HG02642 (cell line): ENCODE data around the gene ZCCHC7.
"Not testable (repeated sequence)": the region's sequence is repeated elsewhere in the genome, so short reads cannot be mapped to it uniquely, and the experiment has no call there.

Experiments
- ATAC-seq: cut with Tn5 transposase; IDR thresholded peaks from one replicate; pipeline ENCODE4 v1.9.1; 2021; ENCODE audit warnings: mild to moderate bottlenecking; ENCODE audit not compliant: unreplicated experiment, poor library complexity

ZCCHC7 gene

DNA sequence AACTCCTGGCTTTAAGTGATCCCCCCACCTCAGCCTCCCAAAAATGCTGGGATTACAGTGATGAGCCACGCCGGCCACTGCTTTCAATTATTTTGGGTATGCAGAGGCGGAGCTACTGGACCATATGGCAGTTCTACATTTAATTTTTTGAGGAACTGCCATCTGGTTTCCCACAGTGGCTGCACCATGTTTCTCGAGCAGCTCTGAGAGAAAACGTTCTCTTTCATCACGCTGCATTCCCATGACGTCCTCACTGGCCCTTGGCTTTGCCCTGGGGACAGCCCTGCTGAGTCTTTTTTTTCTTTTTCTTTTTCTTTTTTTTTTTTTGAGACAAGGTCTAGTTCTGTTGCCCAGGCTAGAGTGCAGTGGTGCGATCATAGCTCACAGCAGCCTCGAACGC lies 266.6 kb downstream of the ZCCHC7 start:
- ATAC-seq = no peak

GRCh38 chr9:37390759-37391158 lies 270.4 kb downstream of the ZCCHC7 start:
- peak; percentile 78 for ATAC-seq

GRCh38 chr9:37392272-37392671 lies 271.9 kb downstream of the ZCCHC7 start:
- no peak for ATAC-seq

- ATAC-seq = no peak
These were observed 274.9 kb downstream of the ZCCHC7 start for GRCh38 chr9:37395229-37395628.

- ATAC-seq = no peak
These were observed 275.3 kb downstream of the ZCCHC7 start for GRCh38 chr9:37395663-37396062.

- not testable (repeated sequence) for ATAC-seq
These were observed 277.6 kb downstream of the ZCCHC7 start for GRCh38 chr9:37397948-37398347.

DNA sequence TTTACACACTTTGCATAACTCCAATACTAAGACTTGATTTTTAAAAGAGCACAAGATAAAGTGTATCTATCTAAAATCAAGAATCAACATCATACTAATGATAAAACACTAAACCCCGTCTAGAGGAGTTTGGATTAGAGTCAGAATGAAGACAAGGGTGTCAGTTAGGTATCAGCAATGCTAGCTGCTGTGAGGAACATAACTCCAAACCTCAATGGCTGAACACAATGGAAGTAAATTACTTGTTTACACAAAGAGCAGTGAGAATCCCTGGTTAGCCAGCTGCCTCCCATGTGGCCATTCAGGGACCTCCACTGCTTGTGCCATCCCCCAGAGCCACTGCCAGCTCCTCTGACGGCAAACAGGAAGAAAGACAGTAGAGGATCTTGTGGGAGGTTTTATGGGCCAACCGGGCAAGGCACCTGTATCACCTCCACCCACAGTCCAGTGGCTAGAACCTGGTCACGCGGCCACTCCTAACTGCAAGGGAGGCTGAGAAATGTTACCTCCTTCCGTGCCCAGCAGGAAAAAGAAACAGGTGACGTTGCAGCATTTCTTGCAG lies 278.2 kb downstream of the ZCCHC7 start:
- ATAC-seq = no peak

DNA sequence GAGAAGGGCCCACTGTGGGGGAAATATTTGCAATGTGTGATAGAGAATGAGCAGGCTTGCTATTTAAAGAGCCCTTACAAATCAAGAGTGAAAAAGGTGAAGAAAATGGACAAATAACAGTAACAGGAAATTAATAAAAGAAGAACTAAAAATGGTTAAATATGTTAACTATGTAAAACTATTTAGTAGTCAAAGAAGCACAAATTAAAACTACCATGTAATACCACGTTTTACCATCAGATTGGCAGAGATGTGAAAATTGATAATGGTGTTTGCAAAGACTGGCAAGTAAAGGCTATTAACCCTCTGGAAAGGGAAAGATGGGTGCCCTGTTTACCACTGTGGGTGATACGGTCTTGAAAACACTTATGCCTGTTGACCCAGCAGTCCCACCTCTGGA lies 279.0 kb downstream of the ZCCHC7 start:
- ATAC-seq = no peak

DNA sequence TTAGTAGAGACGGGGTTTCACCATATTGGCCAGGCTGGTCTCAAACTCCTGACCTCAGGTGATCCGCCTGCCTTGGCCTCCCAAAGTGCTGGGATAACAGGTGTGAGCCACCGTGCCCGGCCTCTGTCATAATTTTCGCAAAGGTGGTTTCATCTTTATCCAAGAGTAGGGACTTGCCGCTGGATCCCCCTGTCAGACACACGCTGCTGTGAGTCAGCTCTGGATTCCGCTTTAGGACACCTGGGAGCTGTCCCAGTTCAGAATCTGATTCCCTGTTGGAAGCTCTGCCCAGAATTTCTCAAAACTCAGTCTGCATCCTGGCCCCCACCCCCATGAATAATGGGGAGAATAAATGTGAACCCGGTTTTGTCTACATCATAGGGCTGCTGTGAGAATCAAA lies 284.2 kb downstream of the ZCCHC7 start:
- no peak for ATAC-seq

GRCh38 chr9:37405350-37405749 lies 285.0 kb downstream of the ZCCHC7 start:
- no peak for ATAC-seq

DNA sequence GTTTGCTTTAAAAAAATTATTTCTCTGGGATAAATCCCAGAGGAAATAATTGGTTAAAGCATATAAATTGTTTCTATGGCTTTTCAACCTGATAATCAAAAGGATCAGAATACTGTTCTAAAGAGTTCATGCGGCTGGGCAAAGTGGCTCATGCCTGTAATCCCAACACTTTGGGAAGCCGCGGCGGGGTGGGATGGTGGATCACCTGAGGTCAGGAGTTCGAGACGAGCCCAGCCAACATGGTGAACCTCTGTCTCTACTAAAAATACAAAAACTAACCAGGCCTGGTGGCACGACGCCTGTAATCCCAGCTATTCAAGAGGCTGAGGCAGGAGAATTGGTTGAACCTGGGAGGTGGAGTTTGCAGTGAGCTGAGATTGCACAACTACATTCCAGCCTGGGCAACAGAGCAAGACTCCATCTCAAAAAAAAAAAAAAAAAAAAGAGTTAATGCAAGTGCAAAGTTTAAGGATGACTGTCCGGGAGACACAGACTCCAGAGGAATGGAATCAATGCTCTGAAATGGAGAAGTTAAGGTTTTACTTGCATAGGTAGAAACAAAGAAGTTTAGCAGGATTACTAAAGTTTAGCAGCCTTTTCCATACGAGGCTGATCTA lies 285.5 kb downstream of the ZCCHC7 start:
- no peak for ATAC-seq

GRCh38 chr9:37406603-37407401 lies 286.4 kb downstream of the ZCCHC7 start:
- ATAC-seq = no peak

DNA sequence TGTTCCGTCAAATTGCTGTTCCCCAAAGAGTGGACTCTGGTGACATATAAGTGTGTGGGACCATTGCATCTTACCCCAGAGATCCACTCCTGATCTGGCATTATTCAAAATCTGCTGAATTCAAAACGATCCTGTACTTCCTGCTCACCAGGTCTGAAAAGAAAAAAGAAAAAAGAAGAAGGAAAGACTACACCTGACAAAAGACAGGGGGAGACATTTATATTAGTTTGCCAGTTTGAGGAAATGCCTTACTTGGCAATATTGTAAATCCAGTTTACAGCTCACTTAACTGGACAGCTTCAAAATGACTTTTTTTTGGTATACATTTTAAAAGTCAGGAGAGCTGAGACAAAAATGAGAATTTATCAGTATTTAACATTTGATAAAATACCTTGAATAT lies 287.1 kb downstream of the ZCCHC7 start:
- no peak for ATAC-seq
